NCI-H1436 (cell line): Measurements from ENCODE around the gene MCF2L.
"Not testable (repeated sequence)": the region's sequence is repeated elsewhere in the genome, so short reads cannot be mapped to it uniquely, and the experiment has no call there.

Experiments used
- DNase-seq: peaks from one replicate; lab custom pipeline; 2025; lab: John Stamatoyannopoulos, UW

The MCF2L gene

GRCh38 chr13:112968910-112969691, at the start of gene MCF2L:
TSS of gene MCF2L (plus strand) at chr13:112969214. CDS start at chr13:112969380, 166 bp downstream.
- DNase-seq: peak; percentile 38

GRCh38 chr13:112923962-112924361, 45.1 kb upstream of the MCF2L start:
- no peak for DNase-seq

GRCh38 chr13:112924365-112924764, 44.6 kb upstream of the MCF2L start:
- DNase-seq: no peak

- no peak for DNase-seq
Measured at GRCh38 chr13:112926003-112926402, 43.0 kb upstream of the MCF2L start.

GRCh38 chr13:112926993-112927392, 42.0 kb upstream of the MCF2L start:
- DNase-seq: no peak

GRCh38 chr13:112928020-112928971, 40.7 kb upstream of the MCF2L start:
- no peak for DNase-seq

- DNase-seq: no peak
Measured at GRCh38 chr13:112928972-112929782, 39.8 kb upstream of the MCF2L start.

GRCh38 chr13:112929783-112930055, 39.3 kb upstream of the MCF2L start:
- no peak for DNase-seq

GRCh38 chr13:112930192-112930591, 38.8 kb upstream of the MCF2L start:
- DNase-seq: no peak

- peak; percentile 68 for DNase-seq
Measured at GRCh38 chr13:112931028-112931934, 37.7 kb upstream of the MCF2L start.

- DNase-seq: no peak
Measured at GRCh38 chr13:112932971-112933370, 36.0 kb upstream of the MCF2L start.

- DNase-seq: no peak
Measured at GRCh38 chr13:112933649-112934048, 35.4 kb upstream of the MCF2L start.

- DNase-seq: no peak
Measured at GRCh38 chr13:112934078-112934477, 34.9 kb upstream of the MCF2L start.

GRCh38 chr13:112938680-112939079, 30.3 kb upstream of the MCF2L start:
- no peak for DNase-seq

- no peak for DNase-seq
Measured at GRCh38 chr13:112940236-112940635, 28.8 kb upstream of the MCF2L start.

GRCh38 chr13:112941349-112941748, 27.7 kb upstream of the MCF2L start:
- no peak for DNase-seq

GRCh38 chr13:112941765-112942164, 27.2 kb upstream of the MCF2L start:
- not testable (repeated sequence) for DNase-seq

GRCh38 chr13:112942689-112943308, 26.2 kb upstream of the MCF2L start:
- peak; percentile 96 for DNase-seq

- DNase-seq: peak; percentile 20
Measured at GRCh38 chr13:112943309-112944125, 25.5 kb upstream of the MCF2L start.

- DNase-seq: no peak
Measured at GRCh38 chr13:112947796-112948195, 21.2 kb upstream of the MCF2L start.
